A549 (cell line): ENCODE data around the gene GP1BA. TPM values are rescaled to one million over a fixed set of nuclear protein-coding genes. Genes with fewer than 3 reads are reported as not detected.

Source experiments
- ATAC-seq, 2 experiments: fragments of 200-7000 bp in 1 of 2; fragments of >200 bp in 1 of 2; cut with Nextera tagmentation in 1 of 2; cut with Tn5 transposase in 1 of 2; 3 replicates each; pipeline versions ENCODE4 v1.8.0 to v1.9.1; 2018 to 2020; ENCODE audit warnings: mild to moderate bottlenecking in 1 of 2, moderate library complexity in 1 of 2
- CTCF ChIA-PET: fragments of 300-600 bp; sonication (Branson Sonifier 250); formaldehyde crosslinking; extraction: SDS; loops from one replicate; lab custom pipeline; 2021; ENCODE audit warnings: antibody characterized with exemption, inconsistent platforms; lab: Yijun Ruan, JAX
- POLR2A ChIA-PET: fragments of 350-600 bp; formaldehyde crosslinking; extraction: SDS; loops from one replicate; lab custom pipeline; 2021; ENCODE audit warnings: antibody characterized with exemption, inconsistent platforms; lab: Yijun Ruan, JAX
- DNase-seq, 2 experiments: peaks; one replicate each; pipeline versions ENCODE4 v3.0.0 to v3.0.0-alpha.2; 2011 to 2016; ENCODE audit warnings: low read depth in 1 of 2, low spot score in 1 of 2
- FAIRE-seq: peaks from 2 replicates; lab custom pipeline; 2011; peaks lifted over from hg19 to GRCh38; lab: Jason Lieb, UNC
- H3K27ac ChIP-seq, 2 experiments: fragments of >200 bp; sonication (Bioruptor Twin); formaldehyde crosslinking; 3 replicates each; pipeline ENCODE4 v1.5.1; 2016 to 2017
- H3K4me1 ChIP-seq: fragments of >200 bp; sonication (Bioruptor Twin); formaldehyde crosslinking; 3 replicates; pipeline ENCODE4 v1.6.1; 2016
- H3K4me2 ChIP-seq: fragments of >200 bp; sonication (Bioruptor Twin); formaldehyde crosslinking; 3 replicates; pipeline ENCODE4 v1.6.1; 2016
- H3K4me3 ChIP-seq: fragments of >200 bp; sonication (Bioruptor Twin); formaldehyde crosslinking; 3 replicates; pipeline ENCODE4 v1.5.1; 2016
- H3K9me3 ChIP-seq: fragments of >200 bp; sonication (Bioruptor Twin); formaldehyde crosslinking; 3 replicates; pipeline ENCODE4 v1.6.1; 2016
- BHLHE40 ChIP-seq: IDR thresholded peaks from 2 replicates; pipeline ENCODE4 v1.6.1; 2012; ENCODE audit warnings: low read depth, low read length, inconsistent platforms
- CEBPB ChIP-seq, 2 experiments: fragments of >200 bp in 1 of 2; sonication (Bioruptor Twin) in 1 of 2; formaldehyde crosslinking in 1 of 2; IDR thresholded peaks; 2 replicates each; pipeline ENCODE4 v1.6.1; 2012 to 2016
- CTCF ChIP-seq: fragments of >200 bp; sonication (Bioruptor Twin); formaldehyde crosslinking; IDR thresholded peaks from 3 replicates; pipeline ENCODE4 v1.5.1; 2016
- ELK1 ChIP-seq: fragments of 150-350 bp; IDR thresholded peaks from 2 replicates; pipeline ENCODE4 v1.6.1; 2014; ENCODE audit warnings: low read depth, mild to moderate bottlenecking, low read length
- ESRRA ChIP-seq: fragments of 150-350 bp; IDR thresholded peaks from 2 replicates; pipeline ENCODE4 v1.6.1; 2014; ENCODE audit warnings: mild to moderate bottlenecking, low read length, borderline replicate concordance
- FOXS1 ChIP-seq: fragments of 250-450 bp; sonication (Bioruptor Pico); IDR thresholded peaks from 2 replicates; pipeline ENCODE4 v1.5.0; 2020; ENCODE audit warnings: mild to moderate bottlenecking, moderate library complexity
- GATA3 ChIP-seq: IDR thresholded peaks from 2 replicates; pipeline ENCODE4 v1.6.1; 2012; ENCODE audit warnings: borderline replicate concordance
- HOXA7 ChIP-seq: fragments of 250-450 bp; sonication (Bioruptor Pico); IDR thresholded peaks from 2 replicates; pipeline ENCODE4 v1.5.0; 2020; ENCODE audit warnings: mild to moderate bottlenecking, moderate library complexity
- HOXB5 ChIP-seq: fragments of 250-450 bp; sonication (Bioruptor Pico); IDR thresholded peaks from 2 replicates; pipeline ENCODE4 v1.5.0; 2020; ENCODE audit warnings: mild to moderate bottlenecking, moderate library complexity
- KDM1A ChIP-seq: fragments of 200-600 bp; sonication (generic); IDR thresholded peaks from 2 replicates; pipeline ENCODE4 v1.6.1; 2016; ENCODE audit warnings: low read depth, mild to moderate bottlenecking
- MAX ChIP-seq: IDR thresholded peaks from 2 replicates; pipeline ENCODE4 v1.6.1; 2012
- MYC ChIP-seq: IDR thresholded peaks from 2 replicates; pipeline ENCODE4 v1.6.1; 2012; ENCODE audit warnings: mild to moderate bottlenecking, inconsistent platforms, low read length, improper control_type of control experiment, borderline replicate concordance
- PBX3 ChIP-seq: IDR thresholded peaks from 2 replicates; pipeline ENCODE4 v1.6.1; 2012
- POLR2AphosphoS2 ChIP-seq: conservative IDR thresholded peaks from 2 replicates; pipeline ENCODE4 v1.6.1; 2012; ENCODE audit warnings: low read length, improper control_type of control experiment, inconsistent platforms
- SREBF2 ChIP-seq: fragments of 450-650 bp; IDR thresholded peaks from 2 replicates; pipeline ENCODE4 v1.6.1; 2014; ENCODE audit warnings: mild to moderate bottlenecking, moderate library complexity
- USF2 ChIP-seq: fragments of 450-650 bp; IDR thresholded peaks from 2 replicates; pipeline ENCODE4 v1.6.1; 2014; ENCODE audit warnings: antibody characterized with exemption
- WGBS: methylation state at CpG from one replicate; pipeline ENCODE4 v1.1.6; 2017; ENCODE audit errors: missing lambda C conversion rate; 5-methylcytosine and 5-hydroxymethylcytosine counted together
- polyA plus RNA-seq, 4 experiments: library from polyadenylated mRNA; depleted of rRNA in 3 of 4; stranded (reverse); fragments of >200 nt; fragmentation: RNase III in 1 of 4; extraction: RNeasy Plus Mini Kit Qiagen cat#74134 plus additional on column Dnase treatment in 1 of 4; gene quantifications; 2 replicates in 3 of 4; 3 replicates in 1 of 4; pipeline ENCODE4 v1.2.3, GENCODE V29; 2011 to 2017

The GP1BA gene
- polyA plus RNA-seq, 2 of the 4 experiments (the other 2 are of a cell fraction): not detected

GRCh38 chr17:4886830-4887229 lies 45.2 kb upstream of the GP1BA start (continued):
- no peak for TF ChIP-seq CEBPB (IDR thresholded peaks at IDR 0.05)

- H3K4me1 ChIP-seq: no peaks in the 10 kb centered on the region
- no peak for ATAC-seq
- no peak overlapping the region for H3K4me2 ChIP-seq
- TF ChIP-seq POLR2AphosphoS2 (no peak), ELK1 (no peak), HOXB5 (no peak), MYC (no peak), FOXS1 (CRISPR knock-in tag) (no peak), BHLHE40 (no peak), CTCF (no peak), KDM1A (no peak), HOXA7 (no peak)
- WGBS: 96% methylated on average over 18 of the region's 18 CpGs
- POLR2A ChIA-PET: interaction anchor here (0.6 kb wide), 1 partner anchor 156 kb away, joined by 3 read pairs; no protein-coding TSS in a partner anchor
- no peaks in the 10 kb centered on the region for H3K9me3 ChIP-seq
- H3K27ac ChIP-seq: no peak overlapping the region
- H3K4me3 ChIP-seq: no peak overlapping the region
- CTCF ChIA-PET: interaction anchor here (0.8 to 14.1 kb wide), 18 partner anchors 8 to 321 kb away, joined by 3 to 271 read pairs (median 7); partner anchors contain the start of genes ARRB2, C17orf107, CHRNE and GLTPD2
- no peak for DNase-seq
- no peak for FAIRE-seq
Measured at GRCh38 chr17:4887581-4887980, 44.5 kb upstream of the GP1BA start.

GRCh38 chr17:4891411-4892410 lies 40.4 kb upstream of the GP1BA start:
- DNase-seq: no peak
- no peaks in the 10 kb centered on the region for H3K9me3 ChIP-seq
- H3K4me2 ChIP-seq: no peak overlapping the region
- FAIRE-seq: no peak
- no peak for ATAC-seq
- POLR2A ChIA-PET: interaction anchor here (0.5 to 1.6 kb wide), 2 partner anchors 160 to 429 kb away, joined by 3 to 4 read pairs; partner anchors contain the start of gene MED11
- H3K27ac ChIP-seq: no peak overlapping the region
- H3K4me3 ChIP-seq: no peak overlapping the region
- TF ChIP-seq BHLHE40: no peak
- TF ChIP-seq MAX: no peak
- TF ChIP-seq PBX3: no peak
- TF ChIP-seq KDM1A: no peak
- TF ChIP-seq HOXB5: no peak
- TF ChIP-seq GATA3: no peak
- no peak for TF ChIP-seq USF2
- no peak for TF ChIP-seq ELK1
- TF ChIP-seq ESRRA: no peak
- no peak for TF ChIP-seq SREBF2
- TF ChIP-seq, all 56 proteins: peak for 0
- CTCF ChIA-PET: interaction anchor here (1.1 to 14.1 kb wide), 10 partner anchors 10 to 325 kb away, joined by 3 to 271 read pairs (median 44); partner anchors contain the start of genes ARRB2, C17orf107, CHRNE and GLTPD2
- H3K4me1 ChIP-seq: no peaks in the 10 kb centered on the region
- 90% methylated on average over 38 of the region's 42 CpGs for WGBS
